ENCODE data around the gene CA10.
A peak's percentile ranks its signal among the peaks of the same experiment; 100 is the strongest.

CA10 gene

DNA sequence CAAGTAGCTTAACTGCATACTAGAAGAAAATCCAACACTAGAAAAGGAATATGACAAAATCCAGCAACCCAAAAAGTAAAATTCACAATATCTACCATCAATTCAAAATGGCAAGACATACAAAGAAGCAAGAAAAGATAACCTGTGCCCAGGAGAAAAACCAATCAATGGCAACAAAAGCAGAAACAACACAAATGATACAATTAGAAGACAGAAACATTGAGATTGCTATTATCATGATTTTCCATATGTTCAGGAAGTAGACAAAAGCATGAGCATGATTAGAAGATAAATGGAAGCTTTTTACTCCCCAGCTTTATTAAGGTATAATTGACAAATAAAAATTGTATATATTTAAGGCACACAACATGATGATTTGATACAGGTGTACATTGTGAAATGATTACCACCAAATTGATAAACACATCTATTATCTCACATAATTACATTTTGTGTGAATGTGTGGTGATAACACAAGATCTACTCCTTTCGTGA, 117.3 kb downstream of the CA10 start:
- no peak for DNase-seq

DNA sequence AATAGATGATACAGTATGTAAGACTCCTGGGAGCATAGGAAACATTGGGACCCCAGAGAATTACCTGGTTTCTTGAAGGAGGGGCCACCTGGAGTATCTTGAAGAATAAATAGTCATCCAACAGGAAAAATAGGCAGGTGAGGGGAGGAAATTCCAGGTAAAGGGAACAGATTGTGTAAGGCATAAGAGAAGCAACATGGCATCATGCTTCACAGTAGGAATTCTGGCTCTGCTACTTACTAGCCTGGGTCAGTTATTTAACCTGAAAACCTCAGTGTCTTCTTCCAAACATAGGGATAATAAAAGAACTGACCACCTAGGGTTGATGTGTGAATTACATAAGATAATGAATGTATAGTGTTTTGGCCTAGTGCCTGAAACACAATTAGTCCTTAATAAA, 122.1 kb downstream of the CA10 start:
- no peak for DNase-seq

- DNase-seq = peak; percentile 42
Measured at GRCh38 chr17:52035336-52035915, 123.1 kb downstream of the CA10 start.

DNA sequence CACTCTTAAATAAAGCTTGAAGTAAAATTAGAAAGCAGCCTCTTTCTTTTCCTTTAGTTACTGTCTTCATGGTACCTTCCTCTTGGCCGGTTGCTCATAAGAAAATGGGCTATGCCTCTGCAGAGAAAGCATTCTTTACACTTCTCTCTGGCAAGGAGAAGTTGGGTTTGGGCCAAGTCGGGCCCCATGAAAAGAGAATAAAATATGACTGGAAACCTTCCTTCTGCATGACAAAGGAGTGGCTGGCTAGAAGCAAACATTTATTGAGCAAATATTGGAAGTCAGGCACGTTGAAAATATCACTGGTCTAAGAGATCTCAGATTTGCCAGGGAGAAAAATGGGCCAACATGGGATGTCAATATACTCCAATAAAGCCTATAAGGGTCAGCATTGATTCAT, 126.1 kb downstream of the CA10 start:
- no peak for DNase-seq

DNA sequence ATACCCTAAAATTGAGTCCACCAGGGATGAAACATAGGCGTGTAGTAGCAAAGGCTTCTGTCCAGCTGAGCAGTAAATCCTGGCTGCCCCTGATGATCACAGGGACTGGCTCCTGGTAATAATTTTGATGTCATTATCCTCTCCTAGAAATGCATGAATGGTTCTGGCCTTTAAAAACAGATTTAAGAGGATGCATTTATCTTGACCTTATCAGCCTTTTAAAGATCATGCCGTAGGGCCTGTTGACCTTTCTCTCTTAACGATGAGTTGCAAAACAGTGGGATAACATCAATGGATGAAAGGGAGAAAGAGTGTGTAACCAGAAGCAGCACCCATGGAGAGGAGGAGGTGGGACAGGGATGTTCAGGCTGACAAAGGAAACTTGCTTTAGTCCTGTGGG, 128.5 kb downstream of the CA10 start:
- DNase-seq = no peak

DNA sequence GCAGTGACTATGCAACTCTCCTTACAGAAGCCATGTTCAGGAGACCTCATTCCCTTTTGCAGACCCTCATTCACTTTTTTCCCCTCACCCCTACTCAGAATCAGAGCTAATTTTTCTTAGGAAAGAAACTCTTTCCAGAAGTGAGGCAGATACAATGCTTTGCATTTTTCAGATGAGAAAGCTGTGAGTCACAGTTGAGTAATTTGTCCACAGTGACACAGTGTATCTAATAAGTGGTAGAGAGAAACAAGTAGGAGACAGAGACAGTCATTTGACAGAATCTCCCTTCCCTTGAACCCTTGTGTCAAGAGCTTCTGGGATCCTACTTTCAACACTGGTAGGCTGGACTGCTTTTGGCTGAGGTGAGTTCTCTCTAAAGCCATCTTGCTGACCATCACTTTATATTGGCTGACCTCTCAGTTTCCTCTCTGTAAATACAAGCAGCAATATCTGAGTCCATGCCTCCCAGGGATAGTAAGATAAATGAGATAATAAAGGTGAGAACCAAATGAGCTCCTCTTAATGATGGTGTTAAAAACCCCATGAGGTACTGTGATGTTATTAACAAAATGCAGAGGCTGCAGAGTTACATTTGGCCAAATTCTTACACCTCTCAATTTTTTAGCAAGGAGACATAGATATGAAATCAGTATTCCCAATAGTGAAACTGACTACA, 130.8 kb downstream of the CA10 start:
- DNase-seq = no peak

DNA sequence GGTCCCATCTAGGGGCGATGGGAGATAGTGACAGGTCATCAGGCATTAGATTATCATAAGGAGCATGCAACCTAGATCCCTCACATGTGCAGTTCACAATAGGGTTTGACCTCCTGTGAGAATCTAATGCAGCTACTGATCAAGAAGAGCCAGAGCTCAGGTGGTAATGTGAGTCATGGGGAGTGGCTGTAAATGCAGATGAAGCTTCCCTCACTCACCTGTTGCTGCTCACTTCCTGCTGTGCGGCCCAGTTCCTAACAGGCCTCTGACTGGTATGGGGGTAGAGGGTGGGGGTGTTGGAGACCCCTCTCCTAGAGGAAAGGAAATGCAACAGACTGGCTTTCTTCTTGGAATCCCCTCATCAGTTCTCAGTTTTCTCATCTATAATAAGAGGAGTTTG, 131.4 kb downstream of the CA10 start:
- DNase-seq = no peak

- DNase-seq = no peak
Measured at GRCh38 chr17:52026075-52026474, 132.4 kb downstream of the CA10 start.

DNA sequence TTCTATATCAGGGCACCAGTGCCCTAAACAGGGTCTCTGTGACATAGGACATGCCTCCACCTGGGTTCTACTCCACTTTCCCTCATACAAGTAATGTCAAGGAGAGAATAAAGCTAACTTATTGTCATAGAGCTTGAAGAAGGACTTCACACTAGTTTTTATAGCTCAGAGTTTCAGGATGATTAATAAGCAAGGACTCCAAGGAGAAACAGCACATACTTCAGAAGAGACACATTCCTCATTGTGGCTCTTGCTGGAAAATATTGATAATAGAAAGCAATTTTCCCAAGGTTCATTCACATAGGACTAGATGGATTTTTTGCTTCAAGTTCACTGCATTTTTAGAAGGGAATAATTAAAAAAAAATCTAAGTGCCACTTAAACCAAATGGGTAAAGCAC, 133.3 kb downstream of the CA10 start:
- no peak for DNase-seq

- peak; percentile 90 for DNase-seq
Measured at GRCh38 chr17:52024300-52024870, 134.1 kb downstream of the CA10 start.

DNA sequence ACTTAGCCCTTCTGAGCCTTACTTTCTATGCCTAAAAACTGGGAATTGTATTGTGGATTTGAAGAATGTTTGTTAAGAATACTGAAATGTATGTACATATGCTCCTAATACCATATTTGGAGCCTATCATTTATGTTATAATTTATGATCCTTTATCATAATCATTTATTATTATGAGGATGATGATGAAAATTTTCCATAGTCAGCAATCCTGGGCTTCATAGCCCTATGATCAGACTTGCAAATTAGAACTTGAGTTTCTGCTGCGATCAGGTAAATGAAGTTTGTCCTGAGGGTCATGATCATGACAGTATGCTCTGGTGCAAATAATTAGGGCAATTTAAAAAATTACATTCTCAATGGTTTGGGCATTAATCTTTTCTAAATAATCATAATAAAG, 147.4 kb downstream of the CA10 start:
- DNase-seq = no peak

DNA sequence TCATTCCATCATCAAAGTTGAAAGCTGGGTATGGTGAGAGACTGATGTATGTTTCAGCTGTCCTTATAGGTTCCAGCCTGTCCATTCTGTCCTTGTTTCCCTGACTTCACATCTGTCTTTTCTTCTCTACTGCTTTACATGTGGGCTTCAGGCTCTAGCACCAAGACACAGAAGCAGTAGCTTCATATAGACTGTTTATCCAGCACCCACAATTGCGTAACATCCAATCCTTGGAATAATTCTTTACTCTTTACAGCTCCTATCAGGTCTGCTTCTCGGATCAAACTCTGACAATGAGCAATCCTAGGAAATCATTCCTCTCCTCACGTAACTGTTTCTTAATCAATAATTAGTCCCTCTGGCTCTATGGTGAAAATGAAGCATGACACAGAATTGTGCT, 158.9 kb downstream of the CA10 start:
- no peak for DNase-seq

GRCh38 chr17:51997723-51998122, 160.8 kb downstream of the CA10 start:
- DNase-seq = peak; percentile 78

DNA sequence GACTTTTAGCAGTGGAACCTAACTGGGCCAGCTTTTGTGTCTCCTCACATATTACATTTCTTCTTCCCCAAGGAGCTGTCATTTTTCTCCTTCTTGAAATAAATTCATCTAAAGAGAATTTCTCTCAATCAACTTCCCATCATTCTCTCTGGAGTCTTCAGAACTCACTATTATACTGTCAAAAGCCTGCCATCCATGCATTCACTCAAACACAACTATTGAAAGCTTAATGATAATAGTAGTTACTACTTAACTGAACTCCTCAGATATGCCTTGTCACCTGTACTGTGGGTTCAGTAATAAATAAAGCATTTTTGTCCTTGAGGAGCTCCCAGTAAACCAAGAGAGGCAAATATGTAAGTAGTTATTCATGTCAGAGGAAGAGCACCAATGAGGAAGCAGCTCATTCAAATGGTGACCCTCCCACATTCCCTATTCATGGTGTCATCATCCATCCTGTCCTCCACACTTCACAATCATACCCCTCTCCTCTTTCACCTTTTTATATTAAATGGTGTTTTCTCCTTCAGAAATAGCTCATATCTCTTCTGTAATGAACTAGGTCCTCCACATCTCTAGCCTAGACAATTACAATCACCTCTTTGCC, 162.6 kb downstream of the CA10 start:
- DNase-seq = no peak

DNA sequence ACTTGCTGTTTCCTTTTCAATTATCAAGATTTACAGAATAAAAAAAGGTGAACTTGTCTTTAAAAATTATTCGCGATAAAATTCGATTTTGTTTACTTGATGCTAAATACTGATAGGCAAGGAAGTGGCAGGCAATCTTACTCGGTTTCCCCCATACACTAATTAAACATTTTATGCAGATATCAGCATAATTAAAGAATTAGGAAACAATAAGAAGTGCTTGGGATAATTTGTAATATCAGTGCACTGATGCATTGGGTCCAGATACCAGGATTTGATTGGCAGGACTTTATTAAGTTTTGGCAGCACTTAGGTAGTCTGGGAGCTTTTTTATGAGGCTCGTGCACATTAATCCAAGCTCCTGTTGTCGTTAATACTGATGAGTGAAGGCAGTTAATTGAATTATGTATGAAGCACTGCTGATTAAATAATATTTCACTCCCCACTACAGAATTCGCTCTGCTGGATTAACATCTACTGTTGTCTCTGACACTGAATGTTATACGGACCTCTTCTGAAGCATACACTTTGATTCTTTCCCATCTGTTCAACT, 165.6 kb downstream of the CA10 start:
- no peak for DNase-seq

- DNase-seq = no peak
Measured at GRCh38 chr17:51971121-51971520, 187.4 kb downstream of the CA10 start.

- DNase-seq = no peak
Measured at GRCh38 chr17:51961689-51962088, 196.8 kb downstream of the CA10 start.

DNA sequence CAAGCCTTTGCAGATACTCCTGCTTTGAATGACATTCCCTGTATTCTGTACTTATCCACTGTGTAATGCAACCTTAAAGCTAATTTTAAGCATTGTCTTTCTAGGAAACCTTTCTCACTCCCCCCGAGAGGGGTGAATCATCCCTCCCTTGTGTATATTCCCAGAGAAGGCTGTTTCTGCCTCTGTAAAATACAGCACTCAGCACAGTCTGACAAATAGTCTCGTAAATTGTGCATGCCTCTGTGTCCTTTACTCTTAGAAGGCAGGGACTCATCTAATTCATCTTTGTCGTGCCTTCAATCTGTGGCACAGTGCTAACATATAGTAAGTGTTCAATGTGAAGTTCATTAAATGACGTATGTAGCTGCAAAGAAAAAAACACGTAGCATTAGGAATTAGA, 200.7 kb downstream of the CA10 start:
- no peak for DNase-seq

- DNase-seq = no peak
Measured at GRCh38 chr17:51955245-51955644, 203.3 kb downstream of the CA10 start.

- no peak for DNase-seq
Measured at GRCh38 chr17:51954232-51954765, 204.2 kb downstream of the CA10 start.

- no peak for DNase-seq
Measured at GRCh38 chr17:51951741-51952140, 206.8 kb downstream of the CA10 start.

GRCh38 chr17:51948128-51948527, 210.4 kb downstream of the CA10 start:
- DNase-seq = peak; percentile 3

GRCh38 chr17:51947160-51947735, 211.3 kb downstream of the CA10 start:
- DNase-seq = peak; percentile 26

All from NCI-H1092 treated with DMSO at 0.1 percent for 48 hours (cell line).